Stimulated activated CD8-positive, alpha-beta memory T cell treated with anti-CD3 and anti-CD28 coated beads, Interleukin-7, amount 100 ng/mL, for 1 hour (primary cell): ENCODE measurements around the gene DHRS9.
"Not testable (repeated sequence)": the region's sequence is repeated elsewhere in the genome, so short reads cannot be mapped to it uniquely, and the experiment has no call there.

Source experiments
- DNase-seq, 2 donors: peaks; one replicate each; pipeline ENCODE4 v3.0.0-alpha.2; 2020; ENCODE audit warnings: low read depth in 2 of 2

The DHRS9 gene

DNA sequence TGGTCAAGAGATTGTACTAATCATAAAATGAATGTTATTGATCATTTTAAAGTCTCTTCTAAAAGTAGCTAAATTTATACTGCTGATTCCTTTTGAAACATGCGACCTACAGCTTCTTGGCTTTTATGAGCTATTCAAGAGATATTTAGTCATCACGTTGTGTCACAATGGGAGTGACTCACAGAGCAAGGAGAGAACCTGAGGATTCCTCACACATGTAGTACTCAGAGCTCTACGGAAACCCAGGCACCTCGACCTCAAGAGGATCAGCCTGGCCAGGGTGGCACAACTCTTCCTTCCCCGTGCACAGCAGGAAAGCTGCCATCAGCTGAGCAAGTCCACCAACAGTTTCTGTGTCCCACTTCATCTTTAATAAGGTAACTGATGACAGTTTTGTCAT, at the start of gene DHRS9:
Gene DHRS9 (plus strand): TSS at position 223 of the 400 bp plus-strand sequence. CDS start 12,019 bp downstream, outside the sequence.
- DNase-seq: no peak

- no peak for DNase-seq
Observed at GRCh38 chr2:169023161-169023560, 46.2 kb upstream of the DHRS9 start.

DNA sequence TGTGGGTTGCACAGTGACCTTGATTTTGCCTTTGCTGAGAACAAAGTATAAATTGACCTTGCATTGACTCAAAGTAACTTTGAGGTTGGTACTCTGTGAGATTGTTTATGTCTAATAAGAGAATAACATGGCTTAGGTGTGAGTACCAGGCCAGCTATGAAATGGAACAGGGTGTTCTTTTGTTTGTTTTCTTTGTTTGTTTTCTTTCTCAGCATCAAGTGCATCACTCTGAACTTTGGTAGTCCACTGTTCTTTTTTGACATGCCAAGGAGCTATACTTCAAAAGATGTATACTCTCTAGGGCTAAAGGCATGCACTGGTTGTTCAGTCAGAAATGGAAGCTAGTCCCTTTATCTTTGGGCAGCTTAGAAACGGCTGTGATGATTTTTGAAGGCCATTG, 43.3 kb upstream of the DHRS9 start:
- DNase-seq: no peak

DNA sequence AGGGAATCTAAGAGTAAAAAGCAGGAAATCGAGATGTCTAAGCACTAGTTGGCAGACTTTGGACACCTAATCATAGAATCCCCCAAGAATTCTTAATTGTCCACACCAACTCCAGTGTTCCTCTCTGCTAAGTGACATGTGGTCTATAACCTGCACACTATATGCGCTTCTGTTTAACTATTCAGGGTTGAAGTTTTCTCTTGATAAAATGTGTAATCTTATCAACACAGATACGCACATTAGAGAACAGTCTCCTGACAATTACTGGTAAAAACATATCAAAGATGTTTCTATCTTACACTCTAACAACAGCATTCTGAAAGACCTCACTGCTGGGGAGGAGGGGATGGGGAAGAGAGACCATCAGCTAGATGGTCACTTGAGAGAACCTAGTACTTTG, 42.1 kb upstream of the DHRS9 start:
- no peak for DNase-seq

DNA sequence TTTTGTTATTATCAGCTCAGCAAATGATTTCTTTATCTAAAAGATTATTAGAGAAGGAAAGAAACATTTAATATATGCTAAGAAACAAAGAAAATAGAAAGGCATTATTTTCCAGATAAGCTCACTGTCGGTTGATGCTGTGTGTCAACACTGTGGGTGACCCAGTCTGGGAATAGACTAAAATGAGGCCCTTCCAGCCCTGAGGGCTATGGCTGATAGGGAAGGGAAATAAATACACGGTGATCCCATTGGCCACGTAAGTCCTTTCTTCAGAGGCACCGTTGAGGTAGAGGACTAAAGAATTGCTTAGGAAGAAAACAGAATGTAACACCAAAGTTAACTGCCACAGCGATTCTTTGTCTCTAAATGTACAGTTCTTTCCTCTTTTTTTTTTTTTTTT, 40.0 kb upstream of the DHRS9 start:
- DNase-seq: no peak

GRCh38 chr2:169031202-169031601, 38.2 kb upstream of the DHRS9 start, which contains the start of gene ABCB11:
ABCB11 (minus strand) TSS chr2:169031324; CDS start chr2:169018125, 13,199 bp downstream.
- DNase-seq: no peak

DNA sequence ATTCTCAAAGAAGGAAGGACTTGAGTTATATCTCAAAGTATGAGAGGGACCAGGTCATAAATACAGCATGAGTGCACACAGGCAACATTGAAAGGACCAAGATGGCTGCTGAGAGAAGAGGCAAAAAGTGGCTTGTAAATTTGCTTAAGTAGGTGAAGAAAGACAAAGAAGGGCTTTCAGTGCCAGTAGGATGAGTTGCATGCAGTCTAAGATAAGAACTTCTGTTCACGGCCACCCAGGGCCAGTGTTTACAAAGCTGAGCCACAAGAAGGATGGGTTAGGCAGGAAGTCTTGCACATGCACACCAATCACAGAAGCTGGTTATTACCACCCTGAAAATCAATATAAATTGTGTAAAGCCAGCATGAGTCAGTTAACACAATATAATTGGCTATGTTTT, 35.1 kb upstream of the DHRS9 start:
- no peak for DNase-seq

DNA sequence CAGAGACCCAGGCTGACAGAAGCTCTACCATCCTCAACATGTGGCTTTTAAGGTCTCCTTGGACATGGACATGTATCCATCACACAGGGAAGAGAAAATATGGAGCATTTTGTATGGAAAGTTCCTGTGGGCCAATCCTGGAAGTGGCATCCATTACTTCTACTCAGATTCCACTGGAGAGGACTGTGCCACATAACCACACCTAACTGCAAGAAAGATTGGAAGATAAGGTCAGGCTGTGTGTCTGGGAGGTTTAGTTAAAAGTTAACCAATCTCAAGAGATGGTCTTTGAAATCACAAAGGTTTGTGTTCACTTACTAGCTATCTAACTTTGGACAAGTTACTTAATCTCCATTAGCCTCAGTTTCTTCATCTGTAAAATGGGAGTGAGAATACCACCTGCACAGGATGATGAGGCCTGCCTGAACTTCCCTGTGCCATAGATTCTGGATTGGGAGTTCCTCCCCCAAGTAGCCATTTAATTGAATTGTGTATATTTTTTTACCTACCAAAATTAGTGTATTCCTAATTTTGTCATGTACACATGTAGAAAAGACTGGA, 34.3 kb upstream of the DHRS9 start:
- no peak for DNase-seq

GRCh38 chr2:169035887-169036286, 33.5 kb upstream of the DHRS9 start:
- no peak for DNase-seq

GRCh38 chr2:169036736-169037440, 32.5 kb upstream of the DHRS9 start:
- DNase-seq: no peak

- DNase-seq: no peak
Observed at GRCh38 chr2:169038338-169038757, 31.0 kb upstream of the DHRS9 start.

DNA sequence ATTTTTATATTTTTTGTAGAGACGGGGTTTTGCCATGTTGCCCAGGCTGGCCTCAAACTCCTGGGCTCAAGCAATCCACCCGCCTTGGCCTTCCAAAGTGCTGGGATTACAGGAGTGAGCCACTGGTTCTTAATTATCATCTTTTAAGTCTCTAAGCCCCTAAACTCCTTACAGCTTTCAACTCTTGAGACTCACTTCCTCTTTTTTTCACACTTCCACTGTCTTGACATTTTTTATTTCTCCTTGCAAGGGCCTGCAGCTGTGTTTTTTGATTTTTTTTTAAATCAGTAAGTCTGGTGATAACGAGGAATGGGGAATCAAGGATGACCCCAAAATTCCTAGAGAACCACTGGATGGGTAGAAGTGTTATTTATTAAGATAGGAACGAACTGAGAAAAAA, 29.7 kb upstream of the DHRS9 start:
- no peak for DNase-seq

GRCh38 chr2:169041594-169041993, 27.8 kb upstream of the DHRS9 start:
- no peak for DNase-seq

- no peak for DNase-seq
Observed at GRCh38 chr2:169042856-169043255, 26.5 kb upstream of the DHRS9 start.

DNA sequence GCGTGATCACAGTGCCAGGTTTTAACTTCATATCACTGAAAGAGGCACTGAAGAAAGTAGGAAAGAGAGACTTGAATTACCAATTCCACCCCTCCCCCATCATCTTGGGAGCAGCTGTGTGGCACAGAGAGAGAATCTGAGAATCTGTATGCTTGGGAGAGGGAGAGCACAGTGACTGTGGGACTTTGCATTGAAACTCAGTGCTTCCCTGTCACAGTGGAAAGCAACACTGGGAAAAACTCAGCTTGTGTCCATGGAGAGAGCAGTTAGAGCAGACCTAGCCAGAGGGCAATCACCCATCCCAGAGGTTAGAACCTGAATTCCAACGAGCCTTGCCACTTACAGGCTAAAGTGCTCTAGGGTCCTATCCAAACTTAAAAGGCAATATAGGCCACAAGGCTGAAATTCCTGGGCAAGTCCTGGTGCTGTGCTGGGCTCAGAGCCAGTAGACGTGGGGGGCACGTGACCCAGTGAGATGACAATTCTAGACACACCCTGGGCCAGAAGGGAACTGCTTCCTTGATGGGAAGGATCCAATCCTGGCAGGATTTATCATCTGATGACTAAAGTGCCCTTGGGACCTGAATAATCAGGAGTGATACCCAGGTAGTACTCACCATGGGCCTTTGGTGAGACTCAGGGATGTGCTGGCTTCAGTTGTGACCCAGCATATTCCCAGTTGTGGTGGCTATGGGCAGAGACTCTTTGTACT, 22.8 kb upstream of the DHRS9 start:
- DNase-seq: no peak

- DNase-seq: no peak
Observed at GRCh38 chr2:169047256-169048250, 21.8 kb upstream of the DHRS9 start.

GRCh38 chr2:169049142-169049541, 20.2 kb upstream of the DHRS9 start:
- DNase-seq: no peak

DNA sequence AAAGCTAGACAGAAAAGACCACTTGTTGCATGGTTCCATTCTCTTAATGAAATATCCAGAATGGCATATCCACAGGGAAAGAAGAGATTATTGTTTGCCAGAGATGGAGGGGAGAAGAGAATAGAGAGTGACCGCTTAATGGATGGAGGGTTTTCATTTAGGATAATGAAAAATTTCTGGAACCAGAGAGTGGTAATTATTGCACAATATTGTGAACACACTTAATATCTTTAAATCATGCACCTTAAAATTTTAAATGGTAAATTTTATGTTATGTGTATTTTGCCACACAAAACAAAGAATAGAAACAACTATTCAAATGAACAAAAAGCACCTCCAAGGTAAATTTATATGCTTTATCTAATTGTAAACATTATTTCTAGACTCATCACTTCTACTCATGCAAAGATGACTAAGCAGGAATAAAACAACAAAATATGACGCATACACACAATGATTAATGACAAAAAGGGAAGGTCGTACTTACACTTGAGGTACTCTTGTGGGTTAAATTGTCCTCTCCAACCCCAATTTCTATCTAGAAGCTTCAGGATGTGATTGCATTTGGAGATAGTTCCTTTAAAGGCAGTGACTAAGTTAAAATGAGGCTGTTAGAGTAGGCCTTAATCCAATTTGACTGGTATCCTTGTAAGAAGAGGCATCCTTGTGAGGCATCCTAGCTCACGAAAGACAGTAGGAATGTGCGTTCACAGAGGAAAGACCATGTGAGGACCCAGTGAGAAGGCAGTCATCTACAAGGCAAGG, 18.7 kb upstream of the DHRS9 start:
- DNase-seq: no peak

GRCh38 chr2:169054575-169054974, 14.8 kb upstream of the DHRS9 start:
- DNase-seq: not testable (repeated sequence)

GRCh38 chr2:169064199-169064598, 5.2 kb upstream of the DHRS9 start:
- DNase-seq: not testable (repeated sequence)

GRCh38 chr2:169065422-169065821, 3.9 kb upstream of the DHRS9 start:
- DNase-seq: no peak
